AG09319 (cell line): Measurements from ENCODE around the gene TASOR2.

Source experiments
- DNase-seq: peaks from one replicate; pipeline ENCODE4 v3.0.0-alpha.2; 2010; ENCODE audit warnings: low read depth; ENCODE audit errors: extremely low read depth
- CTCF ChIP-seq: IDR thresholded peaks from 2 replicates; pipeline ENCODE4 v1.5.1; 2011; ENCODE audit warnings: low read depth, mild to moderate bottlenecking, inconsistent platforms, low read length, moderate library complexity

The TASOR2 gene

DNA sequence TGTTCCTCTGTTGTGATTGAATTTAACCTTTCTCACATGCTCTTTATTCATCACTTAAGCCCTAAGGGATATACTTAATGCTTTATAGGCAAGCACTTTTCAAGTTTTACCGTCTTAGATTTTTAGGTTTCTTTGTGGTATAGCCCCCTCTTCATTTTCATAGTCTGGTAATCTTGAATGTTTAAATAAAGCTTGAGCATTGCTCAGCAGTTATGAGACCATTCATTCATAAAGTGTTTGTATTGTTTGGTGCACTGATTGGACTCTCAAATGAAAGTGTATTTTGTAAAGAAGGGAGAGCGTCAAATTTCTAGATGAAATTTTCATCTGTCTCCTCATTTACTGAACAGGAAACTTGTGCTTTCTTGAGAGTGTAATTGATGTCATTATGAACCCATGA is 25.2 kb downstream of the TASOR2 start:
- TF ChIP-seq CTCF, result no peak
- no peak for DNase-seq

DNA sequence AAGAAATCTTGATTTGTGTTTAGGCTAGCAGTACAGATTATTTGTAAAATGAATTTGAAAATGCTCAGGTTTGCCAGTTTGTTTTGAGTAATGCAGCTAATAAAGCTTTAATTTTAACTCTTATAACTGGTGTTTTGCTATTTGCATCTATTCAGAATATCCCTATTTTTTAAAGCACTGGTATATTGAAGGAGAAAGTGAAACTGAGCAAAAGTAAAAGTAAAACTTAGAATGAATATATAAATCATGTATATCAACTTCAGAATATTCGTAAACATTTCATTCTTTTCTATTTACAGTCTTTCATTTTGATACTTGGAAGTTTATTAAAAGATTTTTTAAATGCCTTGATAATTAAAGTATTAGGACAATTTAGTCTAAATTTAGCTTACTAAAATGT is 26.2 kb downstream of the TASOR2 start:
- no peak for DNase-seq

GRCh38 chr10:5711642-5712041 is 27.0 kb downstream of the TASOR2 start:
- no peak for TF ChIP-seq CTCF
- no peak for DNase-seq

More for the DNA sequence above, 26.2 kb downstream of the TASOR2 start:
- no peak for TF ChIP-seq CTCF

DNA sequence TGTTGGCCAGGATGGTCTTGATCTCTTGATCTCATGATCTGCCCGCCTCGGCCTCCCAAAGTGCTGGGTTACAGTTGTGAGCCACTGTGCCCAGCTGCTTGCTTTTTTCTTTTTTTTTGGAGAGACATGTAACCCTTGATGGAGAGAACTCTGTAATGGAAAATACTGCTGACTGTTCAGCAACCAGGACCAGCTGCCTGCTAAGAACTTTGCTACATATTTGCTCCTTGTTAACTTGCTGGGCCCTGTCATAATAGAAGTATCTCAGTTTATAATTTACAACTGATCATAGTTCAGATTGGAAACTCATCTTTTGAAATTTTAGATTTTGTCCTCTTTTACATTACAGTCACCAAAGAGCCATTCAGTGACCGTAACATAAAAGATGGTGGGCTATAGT is 34.9 kb downstream of the TASOR2 start:
- TF ChIP-seq CTCF, result no peak

DNA sequence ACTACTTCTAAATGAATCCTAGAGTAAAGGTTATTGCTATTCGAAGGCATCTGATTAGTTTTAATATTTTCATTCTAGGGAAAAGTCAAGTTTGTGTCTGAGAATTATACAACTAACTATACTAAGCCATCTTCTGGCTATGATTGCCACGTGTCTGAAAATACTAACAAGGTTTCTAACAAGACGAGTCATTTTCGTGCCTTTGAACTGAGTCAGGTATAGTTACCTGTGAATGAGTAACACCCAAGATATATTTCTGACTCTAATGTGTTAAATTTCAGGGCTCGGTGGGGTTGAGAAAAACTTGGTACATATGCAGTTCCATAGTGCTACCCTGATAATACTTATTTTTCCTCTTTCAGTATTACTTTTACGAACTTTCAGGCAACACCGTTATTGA is 35.5 kb downstream of the TASOR2 start:
- DNase-seq, result no peak
- no peak for TF ChIP-seq CTCF

More for the DNA sequence above, 34.9 kb downstream of the TASOR2 start:
- DNase-seq, result no peak

DNA sequence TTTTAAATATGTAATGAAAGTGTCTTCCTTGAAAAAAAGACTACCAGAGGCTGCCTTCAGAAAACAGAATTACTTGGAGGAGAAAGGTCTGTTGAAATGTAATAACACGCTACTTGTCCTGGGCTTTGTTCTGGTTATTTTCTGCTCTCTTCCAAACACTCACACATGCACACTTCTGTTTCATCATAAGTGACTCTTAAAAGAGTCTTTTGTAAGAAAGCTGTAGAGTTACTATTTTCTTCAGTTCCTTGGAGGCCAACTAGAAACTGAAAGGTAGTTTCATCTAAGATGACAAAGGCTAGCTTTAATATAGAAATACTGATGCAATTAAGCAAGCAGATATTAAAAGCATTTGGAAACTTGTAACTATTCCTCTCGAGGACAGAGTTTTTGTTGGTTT is 39.1 kb downstream of the TASOR2 start:
- no peak for DNase-seq
- TF ChIP-seq CTCF, result no peak

DNA sequence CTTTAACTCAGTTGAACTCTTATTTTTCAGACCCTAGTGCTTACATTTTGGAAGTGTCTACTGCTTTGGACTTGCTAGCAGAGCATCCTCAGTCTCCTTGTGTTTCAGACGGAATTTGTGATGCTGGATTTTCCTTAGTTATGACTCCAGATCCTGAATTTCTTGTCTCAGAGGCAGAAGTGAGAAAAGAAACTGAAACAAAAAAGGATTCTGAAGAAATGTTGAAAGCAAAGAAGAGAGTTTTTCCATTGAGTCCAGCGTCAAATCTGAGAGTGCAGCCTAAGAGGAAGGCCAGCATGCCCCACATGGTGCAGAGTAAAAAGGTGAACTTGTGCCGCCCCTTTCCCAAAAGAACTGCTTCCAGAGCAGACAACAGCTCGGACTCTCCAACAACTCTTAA is 46.1 kb downstream of the TASOR2 start:
- no peak for TF ChIP-seq CTCF
- no peak for DNase-seq
